HEK293T (cell line): ENCODE data around the gene TARBP2.

Source experiments
- CTCF ChIA-PET: fragments of 350-600 bp; formaldehyde crosslinking; extraction: SDS; loops from one replicate; lab custom pipeline; 2021; ENCODE audit warnings: antibody characterized with exemption, inconsistent platforms; lab: Yijun Ruan, JAX
- POLR2A ChIA-PET: fragments of 350-600 bp; formaldehyde crosslinking; extraction: SDS; loops from one replicate; lab custom pipeline; 2020; ENCODE audit warnings: antibody characterized with exemption, inconsistent platforms; lab: Yijun Ruan, JAX
- DNase-seq: peaks from one replicate; pipeline ENCODE4 v3.0.0; 2012; ENCODE audit warnings: mixed read lengths; ENCODE audit errors: extremely low spot score
- ARNT ChIP-seq: fragments of 450-650 bp; IDR thresholded peaks from 2 replicates; pipeline ENCODE4 v1.6.1; 2017; ENCODE audit warnings: mild to moderate bottlenecking
- BHLHE40 ChIP-seq: fragments of 450-650 bp; IDR thresholded peaks from 2 replicates; pipeline ENCODE4 v1.6.1; 2016; ENCODE audit warnings: mild to moderate bottlenecking, moderate library complexity, borderline replicate concordance
- CTBP1 ChIP-seq: fragments of 450-650 bp; IDR thresholded peaks from 2 replicates; pipeline ENCODE4 v1.6.1; 2016; ENCODE audit warnings: borderline replicate concordance
- ELF4 ChIP-seq: fragments of 450-650 bp; IDR thresholded peaks from 2 replicates; pipeline ENCODE4 v1.6.1; 2017; ENCODE audit warnings: antibody characterized with exemption
- FOXA1 ChIP-seq: fragments of 450-650 bp; IDR thresholded peaks from 2 replicates; pipeline ENCODE4 v1.6.1; 2016; ENCODE audit warnings: mild to moderate bottlenecking
- FOXK2 ChIP-seq: fragments of 450-650 bp; IDR thresholded peaks from 2 replicates; pipeline ENCODE4 v1.6.1; 2016; ENCODE audit warnings: mild to moderate bottlenecking
- FOXM1 ChIP-seq: fragments of 450-650 bp; IDR thresholded peaks from 2 replicates; pipeline ENCODE4 v1.6.1; 2017; ENCODE audit warnings: mild to moderate bottlenecking, borderline replicate concordance
- HDGF ChIP-seq: fragments of 450-650 bp; IDR thresholded peaks from 2 replicates; pipeline ENCODE4 v1.6.1; 2017; ENCODE audit warnings: antibody characterized with exemption, borderline replicate concordance
- L3MBTL2 ChIP-seq: fragments of 450-650 bp; conservative IDR thresholded peaks from 2 replicates; pipeline ENCODE4 v1.6.1; 2016; ENCODE audit warnings: mild to moderate bottlenecking
- LEF1 ChIP-seq: fragments of 450-650 bp; IDR thresholded peaks from 2 replicates; pipeline ENCODE4 v1.6.1; 2017; ENCODE audit warnings: mild to moderate bottlenecking, borderline replicate concordance
- NFRKB ChIP-seq: fragments of 450-650 bp; IDR thresholded peaks from 2 replicates; pipeline ENCODE4 v1.6.1; 2016; ENCODE audit warnings: mild to moderate bottlenecking, moderate library complexity
- SP1 ChIP-seq: fragments of 450-650 bp; IDR thresholded peaks from 2 replicates; pipeline ENCODE4 v1.6.1; 2017
- SUZ12 ChIP-seq: fragments of 450-650 bp; IDR thresholded peaks from 2 replicates; pipeline ENCODE4 v1.6.1; 2016; ENCODE audit warnings: mild to moderate bottlenecking
- TARDBP ChIP-seq: fragments of 450-650 bp; IDR thresholded peaks from 2 replicates; pipeline ENCODE4 v1.6.1; 2016
- ZNF384 ChIP-seq: fragments of 450-650 bp; IDR thresholded peaks from 2 replicates; pipeline ENCODE4 v1.6.1; 2016
- TF ChIP-seq, protein P1 (sequence below): fragments of 450-650 bp; IDR thresholded peaks from 2 replicates; pipeline ENCODE4 v1.6.1; 2016

Gene TARBP2

DNA sequence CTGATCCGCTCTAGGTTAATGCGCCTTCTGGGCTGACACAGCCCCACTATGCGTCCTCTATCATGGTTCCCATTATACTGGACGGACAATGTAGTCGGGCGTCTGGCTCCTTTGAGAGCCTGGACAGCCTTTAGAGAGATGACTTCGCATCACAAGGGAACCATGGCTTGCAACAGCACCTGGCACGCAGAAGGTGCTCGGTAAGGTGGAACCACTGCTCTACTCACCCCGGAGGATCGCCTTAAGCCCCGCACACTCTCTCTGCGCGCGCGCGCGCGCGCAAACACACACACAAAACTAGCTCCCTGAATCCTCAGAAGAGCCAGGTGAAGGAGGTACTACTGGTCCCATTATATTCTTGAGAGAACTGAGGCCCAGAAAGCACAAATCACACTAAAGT lies 8.9 kb upstream of the TARBP2 start:
- POLR2A ChIA-PET: interaction anchor here (0.9 to 3.4 kb wide), 5 partner anchors 9 to 171 kb away, joined by 3 to 26 read pairs (median 4); partner anchors contain the start of genes SP1 and TARBP2
- no peak for TF ChIP-seq FOXM1
- no peak for TF ChIP-seq SP1
- TF ChIP-seq FOXK2: no peak
- no peak for TF ChIP-seq CTBP1
- no peak for TF ChIP-seq LEF1
- TF ChIP-seq ZNF384: no peak; the same call in 1 of the 2 replicates
- CTCF ChIA-PET: interaction anchor here (0.7 to 1.9 kb wide), 3 partner anchors 15 to 19 kb away, joined by 6 to 8 read pairs (median 6); no protein-coding TSS in a partner anchor
- DNase-seq: no peak

DNA sequence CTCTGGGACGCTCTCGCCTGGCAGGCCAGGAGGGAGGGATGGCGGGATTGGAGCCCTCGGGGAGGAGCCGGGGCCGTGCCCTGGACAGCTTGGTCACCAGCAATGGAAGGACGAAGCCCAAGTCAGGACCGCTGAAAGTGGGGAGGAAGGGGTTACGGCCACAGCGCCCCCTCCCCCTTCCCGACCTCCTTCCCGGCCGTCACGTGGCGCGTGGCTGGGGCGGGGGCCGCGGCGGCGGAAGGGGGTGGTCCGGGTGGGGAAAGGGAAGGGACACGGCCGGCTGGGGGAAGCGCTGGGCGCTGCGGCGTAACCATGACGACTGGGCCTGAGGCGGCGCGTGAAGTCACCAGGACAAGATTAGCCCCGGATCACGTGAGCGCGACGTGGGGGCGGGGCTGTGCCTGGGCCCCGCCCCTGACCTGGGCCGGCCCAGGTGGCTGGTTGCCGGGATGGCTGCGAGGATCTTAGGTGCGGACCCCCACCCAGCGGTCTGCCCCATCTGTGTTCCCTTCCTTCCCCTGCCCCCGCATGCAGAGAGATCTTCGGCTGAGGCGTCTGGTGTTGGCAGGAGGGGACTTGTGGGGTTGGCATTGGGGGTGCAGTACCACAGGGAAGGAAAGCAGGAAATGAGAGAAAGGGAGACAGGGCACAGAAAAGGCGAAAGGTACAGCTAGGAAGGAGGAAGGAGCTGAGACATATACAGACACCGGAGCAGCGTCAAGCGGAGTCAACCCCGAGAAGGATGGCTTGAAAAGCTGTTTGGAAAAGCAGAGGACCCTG lies 8.1 kb upstream of the TARBP2 start:
- POLR2A ChIA-PET: interaction anchor here (0.9 to 3.4 kb wide), 8 partner anchors 8 to 172 kb away, joined by 3 to 26 read pairs (median 4); partner anchors contain the start of genes AAAS, SP1 and TARBP2
- CTCF ChIA-PET: interaction anchor here (1.2 to 1.5 kb wide), 3 partner anchors 16 to 172 kb away, joined by 5 to 7 read pairs (median 6); partner anchors contain the start of gene AAAS
- TF ChIP-seq BHLHE40 (no peak), L3MBTL2 (peak; percentile 77)
- peak; percentile 90 for DNase-seq

DNA sequence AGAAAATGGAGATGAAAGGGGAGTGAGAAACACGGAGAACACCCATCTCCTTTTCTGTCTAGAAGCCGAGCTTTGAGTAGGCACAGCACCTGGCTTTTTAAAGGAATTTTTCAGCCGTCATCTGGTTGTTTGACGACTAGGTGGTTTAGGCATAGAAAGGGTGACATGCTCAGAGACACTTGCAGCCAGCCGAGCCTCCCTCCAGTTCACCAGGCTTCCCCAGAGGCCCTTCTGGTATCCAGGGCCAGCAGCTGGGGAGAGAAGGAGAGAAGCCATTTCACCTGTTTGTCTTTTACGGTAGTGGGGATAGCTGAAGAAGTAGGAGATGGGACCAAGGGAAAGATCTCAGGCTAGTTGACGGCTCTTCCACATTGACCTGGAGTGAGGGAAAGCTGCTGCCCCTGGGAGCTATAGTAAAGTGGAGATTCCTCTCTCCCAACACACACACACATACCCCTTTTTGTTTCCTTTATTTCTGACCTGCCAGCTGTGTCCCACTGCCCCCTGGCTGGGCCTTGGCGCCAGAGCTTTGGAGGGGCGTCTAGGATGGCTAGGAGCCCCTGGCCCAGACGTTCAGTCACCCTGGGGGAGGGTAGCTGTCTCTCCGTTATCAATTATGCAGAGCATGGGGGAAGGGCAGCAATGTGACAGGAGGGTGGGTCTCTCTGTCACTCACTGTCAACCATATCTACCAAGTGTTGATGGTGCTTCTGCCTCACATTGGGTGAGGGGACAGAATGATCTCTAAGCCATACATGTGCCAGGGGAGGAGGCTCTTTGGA lies 7.3 kb upstream of the TARBP2 start:
- POLR2A ChIA-PET: interaction anchor here (0.8 to 3.4 kb wide), 6 partner anchors 11 to 226 kb away, joined by 3 to 19 read pairs (median 4); partner anchors contain the start of genes AAAS and ESPL1
- CTCF ChIA-PET: interaction anchor here (1.3 to 1.5 kb wide), 2 partner anchors 15 to 172 kb away, joined by 5 to 7 read pairs; partner anchors contain the start of gene AAAS
- TF ChIP-seq CTBP1: no peak
- TF ChIP-seq, protein P1, sequence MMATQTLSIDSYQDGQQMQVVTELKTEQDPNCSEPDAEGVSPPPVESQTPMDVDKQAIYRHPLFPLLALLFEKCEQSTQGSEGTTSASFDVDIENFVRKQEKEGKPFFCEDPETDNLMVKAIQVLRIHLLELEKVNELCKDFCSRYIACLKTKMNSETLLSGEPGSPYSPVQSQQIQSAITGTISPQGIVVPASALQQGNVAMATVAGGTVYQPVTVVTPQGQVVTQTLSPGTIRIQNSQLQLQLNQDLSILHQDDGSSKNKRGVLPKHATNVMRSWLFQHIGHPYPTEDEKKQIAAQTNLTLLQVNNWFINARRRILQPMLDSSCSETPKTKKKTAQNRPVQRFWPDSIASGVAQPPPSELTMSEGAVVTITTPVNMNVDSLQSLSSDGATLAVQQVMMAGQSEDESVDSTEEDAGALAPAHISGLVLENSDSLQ: no peak
- TF ChIP-seq HDGF: no peak
- TF ChIP-seq ELF4: no peak
- no peak for TF ChIP-seq ARNT
- TF ChIP-seq TARDBP: no peak
- no peak for TF ChIP-seq SP1
- TF ChIP-seq ZNF384: no peak
- TF ChIP-seq NFRKB: no peak
- TF ChIP-seq FOXM1: no peak
- TF ChIP-seq BHLHE40: no peak
- TF ChIP-seq FOXK2: no peak
- no peak for TF ChIP-seq LEF1
- no peak for DNase-seq

DNA sequence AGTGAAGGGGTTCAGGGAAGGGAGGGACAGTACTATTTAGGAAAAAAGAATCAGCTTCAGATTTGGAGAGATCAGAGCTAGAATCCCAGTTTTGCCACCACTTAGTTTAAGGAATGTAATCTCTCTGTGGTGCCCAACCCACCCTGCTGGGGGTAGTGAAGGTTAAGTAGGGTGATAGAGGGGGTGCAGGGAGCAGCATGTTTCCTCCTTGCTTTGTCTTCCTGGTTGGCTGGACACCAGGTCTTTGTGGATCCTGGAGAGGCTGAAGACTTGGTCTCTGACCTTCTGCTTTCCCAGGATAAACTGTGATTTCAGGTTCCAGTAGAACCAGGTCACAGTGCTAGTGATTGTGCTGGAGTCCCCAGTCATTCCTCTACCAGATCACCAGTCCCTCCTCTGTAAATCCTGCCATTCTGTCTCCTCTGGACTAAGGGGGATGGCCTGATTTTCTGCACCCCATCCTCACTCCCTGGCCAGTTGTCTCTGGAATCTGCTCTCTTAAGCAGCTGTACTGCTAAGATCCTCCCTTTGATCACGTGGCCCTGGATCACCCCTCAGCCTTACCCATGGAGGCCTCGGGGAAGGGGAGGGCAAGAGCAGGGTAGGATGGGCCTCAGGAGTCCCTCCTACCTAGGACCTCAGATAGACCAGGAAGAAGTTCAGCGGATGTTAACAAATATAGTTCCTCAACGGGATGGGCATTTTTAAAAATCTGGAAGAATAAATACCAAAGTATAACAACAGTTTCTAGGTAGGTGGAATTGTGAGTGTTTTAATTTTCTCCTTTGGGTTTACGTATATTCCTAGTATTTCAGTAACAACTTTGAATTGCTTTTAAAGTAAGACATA lies 5.0 kb upstream of the TARBP2 start:
- CTCF ChIA-PET: no interaction called here
- no peak for DNase-seq
- TF ChIP-seq ZNF384 (no peak), CTBP1 (no peak), HDGF (no peak), FOXK2 (no peak), FOXM1 (no peak), SUZ12 (no peak), L3MBTL2 (no peak), ELF4 (no peak), LEF1 (no peak), SP1 (no peak), NFRKB (no peak), BHLHE40 (no peak), TARDBP (no peak), FOXA1 (no peak), ARNT (no peak)
- TF ChIP-seq, protein P1: no peak
- POLR2A ChIA-PET: interaction anchor here (1.5 kb wide), 1 partner anchor 171 kb away, joined by 3 read pairs; no protein-coding TSS in a partner anchor

DNA sequence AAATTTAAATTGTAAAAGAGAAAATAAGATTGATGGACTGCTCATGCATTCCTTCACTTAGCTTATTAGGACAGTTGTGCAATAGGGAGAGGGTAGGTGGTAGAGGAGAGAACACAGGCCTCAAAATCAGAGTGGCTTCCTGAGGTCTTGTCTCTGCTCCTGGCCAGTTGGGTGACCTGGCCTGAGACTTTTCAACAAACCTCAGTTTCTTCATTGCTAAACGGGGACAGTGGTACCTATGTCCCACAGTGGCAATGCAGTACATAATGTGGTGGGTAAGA lies 4.4 kb upstream of the TARBP2 start:
- DNase-seq: no peak
- CTCF ChIA-PET: no interaction called here
- no peak for TF ChIP-seq SUZ12
- no peak for TF ChIP-seq ELF4
- TF ChIP-seq CTBP1: no peak
- no peak for TF ChIP-seq LEF1
- TF ChIP-seq ARNT: no peak
- no peak for TF ChIP-seq HDGF
- TF ChIP-seq ZNF384: no peak
- TF ChIP-seq NFRKB: no peak
- TF ChIP-seq BHLHE40: no peak
- TF ChIP-seq FOXK2: no peak
- POLR2A ChIA-PET: interaction anchor here (1.5 kb wide), 1 partner anchor 172 kb away, joined by 3 read pairs; no protein-coding TSS in a partner anchor

DNA sequence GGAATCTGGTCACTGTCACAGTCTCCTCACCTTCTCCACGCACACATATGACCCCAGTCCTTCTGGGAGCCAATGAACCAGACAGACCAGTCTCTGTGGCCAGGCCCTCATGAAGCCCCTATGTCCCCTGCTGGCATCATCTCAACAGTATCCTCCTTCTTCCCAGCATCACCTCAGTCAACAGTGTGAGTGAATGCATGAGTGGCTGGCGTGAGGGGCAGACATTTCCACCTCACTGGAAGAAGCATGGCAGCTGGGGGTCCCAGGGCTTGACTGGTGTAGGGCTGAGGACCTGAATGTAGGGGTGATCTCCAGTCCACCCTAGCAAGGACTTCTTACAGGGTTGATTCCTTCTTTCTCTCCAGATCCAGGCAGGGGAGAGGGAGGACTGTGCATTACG lies 3.6 kb upstream of the TARBP2 start:
- ChIA-PET POLR2A (interaction anchor here (5.8 kb wide), 1 partner anchor 175 kb away, joined by 81 read pairs; the partner anchor contains the start of gene AAAS), CTCF (no interaction called here)
- TF ChIP-seq ELF4: no peak
- TF ChIP-seq SP1: no peak
- no peak for TF ChIP-seq FOXM1
- TF ChIP-seq TARDBP: no peak
- TF ChIP-seq HDGF: no peak
- TF ChIP-seq CTBP1: no peak
- TF ChIP-seq NFRKB: no peak
- TF ChIP-seq, protein P1: no peak
- no peak for TF ChIP-seq FOXA1
- TF ChIP-seq FOXK2: no peak
- no peak for TF ChIP-seq L3MBTL2
- no peak for TF ChIP-seq ARNT
- no peak for TF ChIP-seq SUZ12
- TF ChIP-seq LEF1: no peak
- no peak for TF ChIP-seq BHLHE40
- no peak for TF ChIP-seq ZNF384
- no peak for DNase-seq
